Urothelium cell line (cell line): ENCODE data around the gene CENPP.

Source experiments
- DNase-seq: peaks from one replicate; pipeline ENCODE4 v3.0.0; 2011; ENCODE audit warnings: low spot score, mixed read lengths
- FAIRE-seq: peaks from 2 replicates; lab custom pipeline; 2011; peaks lifted over from hg19 to GRCh38; lab: Jason Lieb, UNC

Gene CENPP

DNA sequence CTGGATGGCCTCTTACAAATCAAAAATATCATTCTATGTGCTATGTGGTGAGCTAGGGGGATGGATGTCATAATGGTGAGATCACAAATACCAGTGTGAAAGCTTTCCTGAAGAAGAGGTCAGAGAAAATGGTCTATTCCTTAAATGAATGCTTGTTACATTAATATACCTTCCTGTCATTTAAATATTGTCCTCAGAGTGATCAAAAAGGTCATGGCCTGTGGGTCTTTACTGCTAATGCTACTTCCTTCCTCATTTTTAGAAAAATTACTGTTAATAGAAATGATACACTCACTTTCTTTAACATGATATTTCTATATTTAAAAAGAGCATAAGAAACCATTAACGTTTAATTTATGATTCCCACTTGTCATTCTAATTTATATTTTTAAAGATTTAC is 88.8 kb downstream of the CENPP start:
- DNase-seq (no peak), FAIRE-seq (no peak)

- FAIRE-seq = no peak
Observed at GRCh38 chr9:92422611-92423338, 97.0 kb downstream of the CENPP start.

GRCh38 chr9:92423612-92424011 is 97.9 kb downstream of the CENPP start:
- DNase-seq (no peak), FAIRE-seq (no peak)

More at GRCh38 chr9:92422611-92423338, 97.0 kb downstream of the CENPP start:
- no peak for DNase-seq

- no peak for FAIRE-seq
- DNase-seq = no peak
Observed at GRCh38 chr9:92424340-92424739, 98.6 kb downstream of the CENPP start, which contains the start of gene OMD. Gene OMD, minus strand, starts transcription at chr9:92424471. Its CDS starts 6,913 bp downstream, at chr9:92417558.

DNA sequence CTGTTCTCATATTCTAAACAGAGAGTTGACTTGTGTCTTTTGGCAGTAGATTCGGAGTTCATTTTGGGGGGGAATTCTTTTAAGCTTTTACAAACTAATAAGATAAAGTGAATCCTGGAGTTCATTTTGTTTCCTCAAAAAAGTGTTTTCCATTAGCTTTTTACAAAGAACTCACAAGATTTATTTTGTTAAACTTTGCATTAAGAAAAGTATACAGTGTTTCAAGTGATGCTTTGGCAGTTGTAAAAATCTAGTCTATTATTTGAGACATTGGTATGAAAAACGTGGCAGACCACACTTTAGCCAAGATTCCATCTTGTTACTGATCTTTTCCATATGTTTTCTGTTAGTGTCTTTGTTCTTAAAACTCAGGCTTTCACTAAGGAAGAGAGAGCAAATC is 99.7 kb downstream of the CENPP start:
- no peak for FAIRE-seq
- DNase-seq = no peak

DNA sequence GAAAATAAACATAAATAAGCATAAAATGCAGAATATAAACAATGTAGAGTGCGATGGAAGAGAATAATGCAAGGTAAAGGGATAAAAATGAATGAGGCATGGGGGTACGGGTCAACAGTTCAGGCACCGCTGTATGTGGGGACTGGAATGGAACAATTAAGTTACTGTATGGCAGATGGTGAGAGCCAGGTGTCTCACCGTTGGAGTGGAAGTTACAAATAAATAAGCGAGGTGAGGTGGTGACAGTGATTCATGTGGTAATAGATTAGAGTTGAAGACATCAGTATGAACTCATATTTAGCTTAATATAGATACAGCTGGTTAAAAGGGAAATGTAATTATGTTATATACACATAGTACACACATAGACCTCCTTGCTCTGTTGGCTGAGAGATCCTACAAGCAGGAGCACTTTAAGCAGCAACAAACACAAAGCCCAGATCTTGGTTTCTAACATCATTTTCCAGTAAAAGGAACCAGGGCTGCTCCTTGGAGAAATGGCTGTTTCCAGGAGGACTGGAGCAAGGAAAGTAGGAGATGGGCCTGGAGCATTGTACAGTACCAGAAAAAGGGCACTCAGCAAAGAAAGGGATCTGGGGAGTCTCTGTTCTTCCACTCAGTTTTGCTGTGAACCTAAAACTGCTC is 100.9 kb downstream of the CENPP start:
- FAIRE-seq = no peak
- DNase-seq = no peak

DNA sequence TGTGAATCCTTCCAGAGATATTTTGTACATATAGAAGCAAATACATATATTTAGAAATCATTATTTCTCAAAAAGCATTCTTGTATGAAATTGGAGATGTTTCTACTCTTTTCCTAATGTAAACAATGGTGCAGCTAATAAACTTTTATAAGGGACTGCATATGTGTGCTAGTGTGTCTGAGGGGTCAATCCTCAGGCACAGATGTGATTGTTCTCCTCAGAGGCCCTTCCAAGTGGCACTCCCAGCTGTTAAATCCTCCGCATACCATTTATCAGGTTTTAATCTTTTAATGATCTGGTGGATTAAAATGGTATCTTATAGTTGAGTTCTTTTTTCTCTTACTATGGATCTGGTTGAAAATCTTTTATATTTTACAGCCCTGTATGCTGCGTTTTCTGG is 104.1 kb downstream of the CENPP start:
- DNase-seq (no peak), FAIRE-seq (no peak)

GRCh38 chr9:92432350-92432749 is 106.6 kb downstream of the CENPP start:
- DNase-seq = no peak
- FAIRE-seq = no peak

GRCh38 chr9:92432972-92433548 is 107.3 kb downstream of the CENPP start:
- DNase-seq (no peak), FAIRE-seq (no peak)

GRCh38 chr9:92435263-92435662 is 109.5 kb downstream of the CENPP start:
- DNase-seq (no peak), FAIRE-seq (no peak)

GRCh38 chr9:92438900-92439526 is 113.3 kb downstream of the CENPP start:
- DNase-seq (no peak), FAIRE-seq (no peak)

- FAIRE-seq = no peak
- DNase-seq = no peak
Observed at GRCh38 chr9:92439921-92440750, 114.4 kb downstream of the CENPP start.

DNA sequence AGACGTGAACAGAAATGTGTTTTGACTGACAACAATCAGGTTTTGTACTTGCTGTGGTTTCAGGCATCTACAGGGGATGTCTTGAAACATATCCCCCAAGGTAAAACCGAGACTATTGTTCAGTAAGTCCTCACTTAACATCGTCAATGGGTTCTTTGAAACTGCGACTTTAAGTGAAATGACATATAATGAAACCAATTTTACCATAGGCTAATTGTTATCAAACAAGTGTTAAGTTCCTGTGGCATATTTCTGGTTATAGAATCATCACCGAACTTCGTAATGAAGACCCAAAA is 114.9 kb downstream of the CENPP start:
- DNase-seq = no peak
- no peak for FAIRE-seq

GRCh38 chr9:92444841-92445240 is 119.1 kb downstream of the CENPP start:
- DNase-seq (no peak), FAIRE-seq (no peak)

DNA sequence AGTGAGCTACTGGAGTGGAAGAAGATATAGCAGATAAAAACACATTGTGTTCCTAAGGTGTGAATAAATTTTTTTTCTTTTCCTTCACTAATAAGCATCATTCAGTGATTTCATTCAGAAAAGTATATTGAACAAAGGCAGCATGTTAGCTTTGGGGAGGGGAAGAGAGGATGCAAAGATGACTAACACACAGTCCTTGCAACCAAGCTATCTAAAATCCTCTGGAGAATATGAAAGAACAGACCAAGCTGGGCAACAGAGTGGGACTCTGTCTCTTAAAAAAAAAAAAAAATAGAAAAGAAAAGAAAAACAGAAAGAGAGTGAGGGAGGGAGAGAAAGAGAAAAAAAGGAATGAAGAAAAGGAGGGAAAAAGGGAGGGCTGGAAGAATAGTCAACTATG is 120.8 kb downstream of the CENPP start:
- FAIRE-seq = no peak
- no peak for DNase-seq

- DNase-seq = peak; percentile 52
- FAIRE-seq = peak; percentile 35
Observed at GRCh38 chr9:92455217-92455616, 129.5 kb downstream of the CENPP start.

DNA sequence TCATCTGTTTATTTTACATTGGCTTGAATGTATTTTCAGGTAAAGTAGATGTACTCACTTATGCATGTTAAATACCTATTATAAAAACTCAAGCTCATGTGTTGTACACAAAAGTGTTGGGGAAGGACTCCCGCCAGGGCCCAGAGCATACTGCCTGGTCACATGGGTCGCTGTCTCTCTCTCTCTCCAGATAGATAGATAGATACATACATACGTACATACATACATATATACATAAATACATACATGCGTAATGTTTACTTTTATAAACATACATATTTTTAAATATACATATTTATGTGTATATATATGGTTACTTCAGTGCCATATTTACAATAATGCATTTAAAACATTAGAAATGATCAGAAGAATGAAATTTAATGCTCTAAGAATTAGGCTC is 131.8 kb downstream of the CENPP start:
- FAIRE-seq = no peak

DNA sequence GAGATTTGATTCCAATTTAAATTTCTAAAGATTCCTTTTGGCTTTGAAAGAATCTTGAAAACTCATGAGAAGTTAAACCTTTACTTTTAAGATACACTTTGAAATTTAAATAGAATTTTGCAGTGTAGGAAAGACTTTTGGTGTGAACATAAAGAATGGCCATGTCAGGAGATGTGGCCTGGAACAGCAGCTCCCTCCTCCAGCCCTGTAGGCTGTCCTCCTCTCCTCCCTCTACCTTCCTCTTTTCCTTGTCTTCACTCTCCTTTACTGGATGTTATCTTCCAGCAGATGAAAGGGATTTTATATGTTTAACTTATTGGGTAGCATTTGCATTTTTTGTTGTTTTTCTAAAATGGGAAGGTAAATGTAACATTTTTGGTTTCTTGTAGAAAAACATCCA is 137.6 kb downstream of the CENPP start:
- no peak for FAIRE-seq

More for the DNA sequence above, 131.8 kb downstream of the CENPP start:
- DNase-seq = no peak

DNA sequence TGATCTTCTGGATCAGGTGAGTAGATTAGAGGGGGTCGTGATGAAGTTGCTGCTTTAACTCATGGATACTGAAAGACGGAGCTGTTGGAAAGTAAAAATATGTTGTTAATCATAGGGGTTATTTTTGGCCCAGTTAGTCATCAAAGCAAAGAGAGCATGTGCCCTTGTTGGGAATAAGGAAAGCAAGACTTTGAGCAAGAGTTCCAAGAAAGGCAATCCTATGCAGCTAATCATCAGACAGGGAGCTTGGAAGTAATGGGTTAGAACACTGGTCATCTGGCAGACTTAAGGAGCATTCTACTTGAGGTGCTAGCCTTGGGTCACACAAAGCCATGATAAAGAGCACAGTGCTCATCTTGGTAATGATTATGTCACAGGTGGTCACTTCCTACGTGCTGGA is 138.2 kb downstream of the CENPP start:
- FAIRE-seq (no peak), DNase-seq (peak; percentile 12)

More for the DNA sequence above, 137.6 kb downstream of the CENPP start:
- DNase-seq = no peak

GRCh38 chr9:92467041-92467440 is 141.3 kb downstream of the CENPP start:
- DNase-seq (no peak), FAIRE-seq (no peak)

DNA sequence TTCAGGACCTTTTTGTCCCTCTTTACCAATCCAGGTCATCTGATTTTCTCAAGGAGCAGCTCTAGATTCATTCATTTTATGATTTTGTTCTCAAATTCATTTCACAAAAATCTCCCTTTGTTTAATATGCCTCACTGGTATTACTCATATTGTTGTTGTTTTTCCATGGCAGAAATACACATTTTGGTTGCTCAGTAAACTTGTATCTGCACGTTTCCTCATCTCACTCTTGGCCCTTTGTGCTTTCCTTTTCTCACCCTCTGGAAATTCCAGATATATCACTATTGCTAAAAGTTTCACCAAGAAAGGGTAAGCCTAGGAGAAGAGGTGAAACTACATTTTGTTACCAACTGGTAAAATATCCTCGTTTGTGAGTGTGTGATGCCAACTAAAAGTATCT is 141.8 kb downstream of the CENPP start:
- DNase-seq (no peak), FAIRE-seq (no peak)
